HG03108 (cell line): ENCODE data around the gene FLT4.

Experiments
- ATAC-seq: cut with Tn5 transposase; IDR thresholded peaks from one replicate; pipeline ENCODE4 v1.9.1; 2021; ENCODE audit warnings: moderate library complexity; ENCODE audit not compliant: unreplicated experiment

FLT4 gene

GRCh38 chr5:180643191-180643851, 6.1 kb downstream of the FLT4 start:
- no peak for ATAC-seq

DNA sequence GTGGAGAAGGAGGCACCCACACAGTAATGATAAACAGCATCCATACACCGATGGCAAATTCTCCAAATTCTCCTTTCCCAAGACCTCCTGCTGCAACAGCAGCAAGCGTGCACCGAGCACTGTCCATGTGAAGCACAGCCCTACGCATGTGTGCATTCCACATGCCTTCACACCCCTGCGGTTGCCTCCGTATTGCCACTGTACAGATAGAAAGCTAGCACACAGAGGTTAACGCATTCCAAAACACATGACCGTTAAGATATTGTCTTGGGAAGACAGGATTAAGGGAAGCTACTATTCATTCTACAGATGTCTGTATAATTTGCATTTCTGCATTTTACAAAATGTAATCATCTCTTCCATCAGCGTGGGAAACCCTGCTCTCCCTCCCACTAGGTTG, 6.6 kb downstream of the FLT4 start:
- no peak for ATAC-seq

GRCh38 chr5:180642181-180642775, 7.1 kb downstream of the FLT4 start:
- no peak for ATAC-seq

DNA sequence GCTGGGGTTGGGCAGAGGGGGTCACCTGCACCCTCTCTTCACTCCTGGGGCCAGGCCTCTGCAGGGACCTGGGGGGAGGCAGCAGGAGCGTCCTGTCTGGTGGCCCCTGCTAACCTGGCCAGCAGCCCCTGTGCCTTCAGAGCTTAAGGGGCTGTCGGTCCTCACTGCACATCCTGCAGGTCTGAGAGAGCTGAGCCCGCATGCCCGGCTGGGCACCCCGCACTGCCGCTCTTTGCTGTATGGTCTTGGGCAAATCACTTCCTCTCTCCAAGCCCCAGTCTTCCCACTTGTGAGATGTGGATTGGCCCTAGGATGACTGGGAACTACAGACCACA, 7.9 kb downstream of the FLT4 start:
- ATAC-seq: no peak

GRCh38 chr5:180640861-180641565, 8.4 kb downstream of the FLT4 start:
- no peak for ATAC-seq

DNA sequence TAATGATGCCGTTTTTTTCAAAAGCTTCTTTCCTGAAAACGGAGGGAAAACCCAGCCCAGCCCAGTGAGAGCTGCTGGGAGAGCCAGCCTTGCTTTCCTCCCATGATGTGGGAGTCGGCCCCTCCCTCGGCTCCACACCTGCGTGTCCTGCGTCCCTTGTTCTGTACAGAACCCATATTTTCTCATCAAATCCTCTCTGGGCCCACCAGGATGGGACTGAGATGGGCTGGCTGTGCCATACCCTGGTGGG, 8.9 kb downstream of the FLT4 start:
- no peak for ATAC-seq

GRCh38 chr5:180639741-180640610, 9.4 kb downstream of the FLT4 start:
- ATAC-seq: no peak

- ATAC-seq: no peak
These were observed 10.1 kb downstream of the FLT4 start for GRCh38 chr5:180639287-180639686.

DNA sequence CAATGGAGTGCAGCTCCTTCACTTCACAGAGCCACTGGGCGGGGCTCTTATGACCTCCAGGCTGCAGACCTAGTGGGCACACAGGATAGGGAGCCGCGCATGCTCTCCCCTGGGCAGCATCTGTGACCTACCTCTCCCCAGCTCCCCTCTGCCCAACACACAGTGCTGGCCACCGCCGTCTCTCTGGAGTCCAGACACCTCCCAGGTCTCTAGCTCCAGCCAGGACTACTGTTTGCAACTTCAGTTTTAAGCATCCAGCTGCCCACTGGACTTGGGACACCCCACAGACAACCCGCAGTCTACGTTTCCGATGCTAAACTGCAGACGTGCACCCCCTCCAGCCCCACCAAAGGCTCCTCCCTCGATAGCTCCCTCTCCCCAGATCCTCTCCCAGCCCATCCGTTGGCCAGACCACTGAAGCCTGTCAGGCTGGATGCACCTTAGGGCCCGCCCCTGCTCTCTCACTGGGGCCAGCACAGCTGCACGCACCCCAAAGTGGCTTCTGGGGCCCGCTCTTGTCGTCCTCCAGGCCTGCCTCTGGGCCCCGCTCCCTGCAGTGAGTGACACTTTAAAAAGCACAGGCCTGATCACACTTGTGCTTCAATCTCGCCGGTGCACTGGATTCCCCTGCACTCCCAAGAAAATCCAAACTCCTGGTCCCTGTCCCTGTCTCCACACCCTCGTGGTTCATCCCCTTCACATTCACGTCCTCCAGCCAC, 11.3 kb downstream of the FLT4 start:
- ATAC-seq: no peak

DNA sequence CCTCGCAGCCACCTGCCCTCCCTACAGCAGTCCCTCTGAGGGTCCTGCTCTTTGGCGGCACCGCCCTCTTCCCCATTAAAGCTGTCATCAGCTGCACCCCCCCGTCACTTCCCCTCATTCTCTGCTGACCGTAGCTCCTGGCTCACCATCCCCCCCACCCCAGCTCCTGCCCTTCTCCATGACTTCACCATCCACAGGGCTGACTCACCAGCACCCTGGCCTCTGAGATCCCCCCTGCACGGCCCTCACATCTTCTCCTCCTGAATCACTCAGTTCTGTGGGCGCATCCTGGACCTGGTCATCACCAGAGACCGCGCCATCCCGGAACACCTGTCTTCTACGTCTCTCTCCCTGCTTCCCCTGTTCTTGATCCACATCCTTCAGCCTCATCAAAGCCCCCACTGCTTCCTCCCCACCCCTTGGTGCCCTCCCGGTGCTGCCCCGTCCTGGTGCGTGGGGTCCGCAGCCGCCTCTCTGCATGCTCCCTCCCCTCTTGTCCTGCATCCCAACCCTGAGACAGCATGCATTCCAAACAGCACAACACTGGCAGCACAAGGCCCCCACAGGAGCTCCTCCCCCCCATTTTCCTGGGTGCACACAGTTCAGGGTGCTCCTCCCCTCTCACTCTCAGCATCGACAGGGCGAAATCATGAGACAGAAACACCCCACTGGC, 12.9 kb downstream of the FLT4 start:
- no peak for ATAC-seq

DNA sequence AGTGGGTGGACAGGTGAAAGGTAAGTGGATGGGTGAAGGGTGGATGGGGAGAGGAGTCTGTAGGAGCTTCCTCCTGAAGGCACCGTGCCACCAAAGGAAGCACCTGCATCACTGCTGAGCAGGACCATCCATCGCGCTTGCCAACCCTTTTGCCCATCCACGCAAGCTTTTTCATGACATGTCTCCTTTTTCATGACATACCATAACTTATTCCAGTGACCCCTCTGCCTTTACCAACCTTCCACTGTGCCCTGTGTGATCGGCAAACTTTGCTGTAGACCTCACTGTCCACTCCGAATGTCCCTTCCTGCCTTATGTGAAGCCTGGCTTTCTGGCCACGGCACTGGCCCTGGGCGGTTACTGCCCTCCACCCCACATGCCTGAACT, 13.4 kb downstream of the FLT4 start:
- no peak for ATAC-seq

GRCh38 chr5:180633283-180634177, 15.9 kb downstream of the FLT4 start:
- ATAC-seq: no peak

DNA sequence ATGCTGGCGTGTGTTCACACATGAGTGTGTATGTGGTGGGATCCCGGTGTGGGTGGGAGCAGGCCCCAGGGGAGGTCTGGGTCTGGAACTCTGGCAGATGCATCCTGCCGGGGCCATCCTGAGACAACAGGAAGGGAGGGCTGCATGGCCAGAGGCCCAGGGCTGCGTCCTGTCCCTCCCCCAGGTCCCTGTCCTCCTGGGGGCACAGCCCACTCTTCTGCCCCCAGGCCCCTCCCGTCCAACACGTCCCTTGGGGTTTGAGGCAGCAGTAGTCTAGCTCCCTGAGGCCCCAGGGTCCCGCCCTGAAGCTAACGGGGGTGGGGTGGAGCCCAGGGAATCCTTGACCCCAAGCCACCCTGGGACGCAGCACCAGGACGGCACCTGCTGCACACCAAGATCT, 16.6 kb downstream of the FLT4 start:
- ATAC-seq: no peak

DNA sequence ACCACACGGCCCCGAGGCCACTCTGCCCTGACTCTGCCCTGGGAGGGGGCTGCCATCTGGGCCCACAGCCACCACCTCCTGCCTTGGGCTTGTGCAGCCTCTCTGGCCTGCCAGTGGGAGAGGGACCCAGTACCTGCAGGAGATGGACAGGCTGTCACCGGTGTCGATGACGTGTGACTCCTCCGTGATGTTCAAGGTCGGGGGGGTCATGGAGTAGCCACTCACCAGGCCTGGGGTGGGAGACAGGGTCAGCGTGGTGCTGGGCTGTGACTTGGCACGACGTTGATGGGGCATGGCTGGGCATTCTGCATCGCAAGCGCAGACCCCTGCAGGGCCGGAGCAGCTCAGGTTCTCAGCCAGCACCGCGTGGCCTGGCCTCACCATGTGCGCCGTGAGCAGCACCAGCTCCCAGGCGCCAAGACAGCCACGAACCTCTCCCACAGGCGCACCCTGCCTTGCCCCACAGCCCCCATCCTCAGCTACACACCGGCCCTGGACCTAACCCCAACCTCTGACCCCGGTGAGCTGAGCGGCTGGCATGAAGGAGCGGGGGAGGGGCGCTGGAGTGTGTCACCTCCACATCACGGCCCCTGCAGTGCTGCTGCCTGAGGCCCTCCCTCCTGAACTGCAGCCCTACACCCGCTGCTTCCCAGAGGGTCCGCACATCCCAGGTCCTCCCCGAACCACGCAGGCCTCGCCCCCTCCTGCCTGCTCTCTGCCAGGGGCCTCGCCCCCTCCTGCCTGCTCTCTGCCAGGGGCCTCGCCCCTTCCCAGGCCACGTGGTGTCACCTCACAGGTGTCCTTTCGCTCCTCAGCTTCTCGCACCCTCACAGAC, 17.6 kb downstream of the FLT4 start:
- no peak for ATAC-seq

GRCh38 chr5:180630426-180630825, 19.0 kb downstream of the FLT4 start:
- ATAC-seq: no peak

- ATAC-seq: no peak
These were observed 19.5 kb downstream of the FLT4 start for GRCh38 chr5:180629831-180630382.

DNA sequence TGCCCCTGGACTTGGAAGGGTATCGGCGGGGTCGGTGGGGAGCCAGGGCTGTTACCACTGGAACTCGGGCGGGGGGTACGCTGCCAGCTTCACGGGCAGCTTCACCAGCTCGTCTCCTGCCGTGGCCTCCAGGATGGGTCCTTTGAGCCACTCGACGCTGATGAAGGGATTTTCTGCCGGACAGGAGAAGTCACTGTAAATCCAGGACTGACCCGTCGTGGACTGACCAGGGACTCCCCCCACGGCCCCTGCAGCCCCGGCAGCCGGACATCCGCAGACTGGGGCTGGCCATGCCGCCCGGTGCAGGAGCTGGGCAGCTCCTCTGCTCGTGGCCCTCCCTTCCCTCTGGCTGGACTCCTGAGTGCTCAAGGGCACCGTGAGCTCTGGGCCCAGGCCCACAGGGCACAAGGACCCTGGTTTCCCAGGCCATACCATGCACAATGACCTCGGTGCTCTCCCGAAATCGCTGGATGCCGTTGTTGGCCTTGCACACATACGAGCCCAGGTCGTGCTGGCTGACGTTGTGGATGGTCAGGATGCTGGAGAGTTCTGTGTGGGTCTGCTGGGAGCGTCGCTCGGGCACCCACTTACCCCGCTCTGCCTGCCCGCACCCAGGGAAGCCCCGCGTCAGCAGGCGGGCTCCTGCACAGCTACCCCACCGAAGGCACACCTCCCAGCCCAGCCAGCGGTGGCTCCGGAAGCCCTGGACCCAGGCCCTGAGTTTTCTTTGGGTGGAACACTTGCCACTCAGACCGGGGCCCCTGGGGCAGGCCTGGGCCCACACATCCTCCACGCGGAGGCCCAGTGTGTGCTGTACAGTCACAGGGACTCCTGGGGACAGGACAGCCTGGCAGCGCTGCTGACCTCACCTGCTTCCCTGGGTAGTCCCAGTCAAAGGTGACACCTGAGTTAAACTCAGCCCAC, 20.3 kb downstream of the FLT4 start:
- no peak for ATAC-seq
